Neuron (in vitro differentiated cells): ENCODE measurements around the gene DACH2.
A peak's percentile ranks its signal among the peaks of the same experiment; 100 is the strongest.

Experiments used
- H2AFZ ChIP-seq: one replicate; pipeline ENCODE4 v1.6.1; 2013; ENCODE audit warnings: low read depth, mild to moderate bottlenecking, inconsistent platforms, low read length, moderate library complexity
- H3K27me3 ChIP-seq: one replicate; pipeline ENCODE4 v1.6.1; 2013; ENCODE audit warnings: low read length; ENCODE audit not compliant: insufficient read depth
- H3K36me3 ChIP-seq: one replicate; pipeline ENCODE4 v1.6.1; 2013; ENCODE audit warnings: low read length; ENCODE audit not compliant: insufficient read depth
- H3K4me1 ChIP-seq: one replicate; pipeline ENCODE4 v1.6.1; 2013; ENCODE audit warnings: low read length; ENCODE audit not compliant: insufficient read depth
- H3K4me3 ChIP-seq: 2 replicates; pipeline ENCODE4 v1.5.1; 2013; ENCODE audit warnings: mild to moderate bottlenecking, low read length, moderate library complexity
- H3K9me3 ChIP-seq: one replicate; pipeline ENCODE4 v1.6.1; 2013; ENCODE audit warnings: low read length

DACH2 gene

GRCh38 chrX:86148024-86148511 is at the start of gene DACH2:
TSS of gene DACH2 (plus strand) at chrX:86148451.
- H3K27me3 ChIP-seq = peaks cover 12% of the 10 kb centered on the region

GRCh38 chrX:86102341-86102740 is 45.9 kb upstream of the DACH2 start:
- Histone ChIP-seq H3K27me3 (no peaks in the 10 kb centered on the region), H3K4me3 (no peak overlapping the region), H3K4me1 (no peaks in the 10 kb centered on the region), H3K36me3 (no peaks in the 10 kb centered on the region), H3K9me3 (no peaks in the 10 kb centered on the region), H2AFZ (no peak overlapping the region)

More at GRCh38 chrX:86148024-86148511, at the start of gene DACH2:
- H3K4me1 ChIP-seq = no peaks in the 10 kb centered on the region
- H3K36me3 ChIP-seq = no peaks in the 10 kb centered on the region
- no peaks in the 10 kb centered on the region for H3K9me3 ChIP-seq
- peak within 1 kb of the TSS; percentile 54 for H3K4me3 ChIP-seq
- H2AFZ ChIP-seq = peak within 1 kb of the TSS; percentile 55

GRCh38 chrX:86103061-86103460 is 45.2 kb upstream of the DACH2 start:
- H3K9me3 ChIP-seq = no peaks in the 10 kb centered on the region
- no peak overlapping the region for H2AFZ ChIP-seq
- H3K4me1 ChIP-seq = no peaks in the 10 kb centered on the region
- H3K27me3 ChIP-seq = no peaks in the 10 kb centered on the region
- H3K36me3 ChIP-seq = no peaks in the 10 kb centered on the region
- H3K4me3 ChIP-seq = no peak overlapping the region

DNA sequence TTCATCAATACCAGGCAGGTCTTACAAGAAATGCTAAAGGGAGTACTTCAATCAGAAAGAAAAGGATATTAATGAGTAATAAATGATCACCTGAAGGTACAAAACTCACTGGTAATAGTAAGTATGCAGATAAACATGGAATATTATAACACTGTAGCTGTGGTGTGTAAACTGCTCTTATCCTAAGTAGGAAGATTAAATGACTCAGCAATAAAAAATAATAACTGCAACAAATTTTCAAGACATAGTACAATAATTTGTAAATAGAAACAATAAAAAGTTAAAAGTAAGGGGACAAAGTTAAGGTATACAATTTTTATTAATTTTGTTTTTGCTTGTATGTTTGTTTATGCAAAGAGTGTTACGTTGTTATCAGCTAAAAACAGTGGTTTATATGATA is 43.7 kb upstream of the DACH2 start:
- Histone ChIP-seq H3K4me1 (no peaks in the 10 kb centered on the region), H3K4me3 (no peak overlapping the region), H3K27me3 (no peaks in the 10 kb centered on the region), H2AFZ (no peak overlapping the region), H3K9me3 (no peaks in the 10 kb centered on the region), H3K36me3 (no peaks in the 10 kb centered on the region)

DNA sequence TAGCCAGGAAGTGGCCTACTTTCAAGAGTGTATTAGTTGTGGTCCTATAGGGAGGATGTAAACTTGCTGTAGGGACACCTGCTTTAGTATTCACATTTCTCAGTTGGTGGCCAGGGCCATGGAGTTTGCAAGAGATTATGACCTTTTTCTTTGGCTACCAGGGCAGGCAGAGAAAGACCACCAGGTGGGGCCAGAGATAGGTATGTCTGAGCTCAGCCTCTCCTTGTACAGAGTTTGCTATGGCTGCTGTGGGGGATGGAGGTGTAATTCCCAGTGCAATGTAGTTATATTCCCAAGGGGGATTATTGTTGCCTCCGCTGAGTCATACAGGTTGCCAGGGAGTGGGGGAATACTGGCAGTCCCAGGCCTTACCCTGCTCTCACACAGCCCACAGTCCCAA is 26.3 kb upstream of the DACH2 start:
- Histone ChIP-seq H3K4me3 (no peak overlapping the region), H3K4me1 (no peaks in the 10 kb centered on the region), H3K36me3 (no peaks in the 10 kb centered on the region), H3K27me3 (no peaks in the 10 kb centered on the region), H2AFZ (no peak overlapping the region), H3K9me3 (no peaks in the 10 kb centered on the region)

DNA sequence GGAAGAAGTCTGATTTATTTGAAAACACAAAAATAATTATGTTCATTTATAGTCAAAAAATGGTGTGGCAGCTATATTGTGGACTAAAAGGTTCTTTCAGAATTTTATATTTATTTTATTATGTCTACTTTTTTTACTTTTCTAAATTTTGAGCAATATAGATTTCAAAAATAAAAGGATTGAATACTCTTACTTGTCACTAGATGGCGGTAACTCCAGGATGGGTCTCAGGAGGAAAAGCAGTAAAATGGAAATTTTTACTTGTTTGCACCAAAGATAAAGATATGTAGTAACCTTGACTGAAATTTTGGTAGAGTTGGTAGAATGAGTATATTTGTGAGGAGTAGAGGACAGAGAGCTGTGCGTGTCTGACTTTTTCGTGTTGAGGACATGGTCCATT is 14.5 kb upstream of the DACH2 start:
- Histone ChIP-seq H3K4me1 (no peaks in the 10 kb centered on the region), H2AFZ (no peak overlapping the region), H3K36me3 (no peaks in the 10 kb centered on the region), H3K9me3 (no peaks in the 10 kb centered on the region), H3K27me3 (peaks cover 1% of the 10 kb centered on the region), H3K4me3 (no peak overlapping the region)

DNA sequence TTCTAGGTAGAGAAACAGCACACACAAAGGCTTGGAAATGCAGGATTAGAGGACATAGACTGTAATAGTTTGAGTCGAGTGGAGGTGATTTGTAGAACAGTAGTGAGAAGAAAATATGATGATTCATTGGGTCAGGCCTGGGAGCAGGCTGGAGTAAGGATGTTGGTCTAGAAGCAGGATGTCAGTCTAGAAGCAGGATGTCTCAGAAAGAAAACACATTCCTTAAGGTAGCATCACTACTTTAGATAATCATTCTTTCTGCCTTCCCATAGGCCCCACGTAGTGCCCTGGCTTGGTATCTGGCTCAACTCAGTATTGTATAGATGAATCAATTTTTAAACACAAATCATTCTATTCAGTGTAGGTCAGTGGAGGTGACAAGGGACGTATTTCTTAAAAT is 11.2 kb upstream of the DACH2 start:
- Histone ChIP-seq H3K4me1 (no peaks in the 10 kb centered on the region), H2AFZ (no peak overlapping the region), H3K9me3 (no peaks in the 10 kb centered on the region), H3K27me3 (peaks cover 3% of the 10 kb centered on the region), H3K36me3 (no peaks in the 10 kb centered on the region), H3K4me3 (no peak overlapping the region)

- Histone ChIP-seq H2AFZ (no peak overlapping the region), H3K4me3 (no peak overlapping the region)
These were observed 6.5 kb upstream of the DACH2 start for GRCh38 chrX:86141786-86142185.

DNA sequence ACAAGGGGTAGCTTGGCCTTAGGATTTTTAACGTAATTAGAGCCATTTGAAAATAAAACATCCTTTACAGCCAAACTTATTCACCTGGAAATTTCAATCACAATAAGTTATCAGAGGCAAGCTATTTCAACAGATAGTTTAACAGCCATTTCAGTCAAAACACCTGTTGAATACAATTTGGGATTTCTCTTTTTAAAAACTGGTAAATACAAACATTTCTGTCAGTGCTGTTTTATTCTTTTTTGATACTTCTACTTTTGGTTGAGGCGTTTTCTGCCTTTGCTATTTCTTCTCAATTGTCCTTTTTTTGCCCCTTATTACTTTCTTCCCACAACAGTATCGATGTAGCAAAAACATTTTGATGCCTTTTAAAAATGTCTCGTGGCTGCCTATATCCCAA is 2.1 kb upstream of the DACH2 start:
- no peak overlapping the region for H2AFZ ChIP-seq
- H3K4me3 ChIP-seq = no peak overlapping the region
- no peaks in the 10 kb centered on the region for H3K4me1 ChIP-seq
- H3K9me3 ChIP-seq = no peaks in the 10 kb centered on the region
- H3K36me3 ChIP-seq = no peaks in the 10 kb centered on the region
- peaks cover 12% of the 10 kb centered on the region for H3K27me3 ChIP-seq

More at GRCh38 chrX:86141786-86142185, 6.5 kb upstream of the DACH2 start:
- Histone ChIP-seq H3K36me3 (no peaks in the 10 kb centered on the region), H3K27me3 (peaks cover 3% of the 10 kb centered on the region), H3K4me1 (no peaks in the 10 kb centered on the region), H3K9me3 (no peaks in the 10 kb centered on the region)

DNA sequence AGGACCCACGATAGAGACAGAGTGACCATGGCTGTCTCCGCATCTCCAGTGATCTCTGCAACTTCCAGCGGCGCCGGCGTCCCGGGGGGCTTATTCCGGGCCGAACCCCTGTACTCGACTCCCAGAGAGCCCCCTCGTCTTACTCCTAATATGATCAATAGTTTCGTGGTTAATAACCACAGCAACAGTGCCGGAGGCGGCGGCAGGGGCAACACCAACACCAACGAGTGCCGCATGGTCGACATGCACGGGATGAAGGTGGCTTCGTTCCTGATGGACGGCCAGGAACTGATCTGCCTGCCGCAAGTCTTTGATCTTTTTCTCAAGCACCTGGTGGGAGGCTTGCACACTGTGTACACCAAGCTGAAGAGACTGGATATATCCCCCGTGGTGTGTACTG is 343 bp downstream of the DACH2 start:
- Histone ChIP-seq H3K4me3 (peak overlapping the region; percentile 49), H3K4me1 (no peaks in the 10 kb centered on the region), H3K9me3 (no peaks in the 10 kb centered on the region), H2AFZ (peak overlapping the region; percentile 55), H3K27me3 (peaks cover 12% of the 10 kb centered on the region), H3K36me3 (no peaks in the 10 kb centered on the region)

DNA sequence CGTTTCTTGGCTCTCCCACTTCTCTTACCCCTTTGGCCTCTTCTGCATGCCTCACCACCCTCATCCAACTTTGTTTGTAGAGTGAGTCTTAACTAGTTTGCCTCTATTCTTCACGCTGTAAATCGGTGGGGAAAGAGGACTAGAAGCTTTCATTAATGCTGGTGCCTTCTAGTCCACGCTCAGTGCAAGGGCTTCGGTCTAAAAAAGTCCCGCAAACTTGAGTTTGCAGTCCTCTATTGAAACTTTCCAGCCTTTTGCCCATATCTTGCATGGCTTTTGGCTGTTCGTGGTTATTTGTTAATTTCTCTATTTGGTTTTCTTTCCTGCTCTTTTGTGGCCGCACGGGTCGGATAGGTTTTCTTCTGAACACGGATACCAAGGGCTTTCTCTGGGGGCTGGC is 868 bp downstream of the DACH2 start:
- Histone ChIP-seq H3K4me1 (no peaks in the 10 kb centered on the region), H3K27me3 (peaks cover 12% of the 10 kb centered on the region), H3K4me3 (peak overlapping the region; percentile 49), H2AFZ (no peak overlapping the region), H3K9me3 (no peaks in the 10 kb centered on the region), H3K36me3 (no peaks in the 10 kb centered on the region)

DNA sequence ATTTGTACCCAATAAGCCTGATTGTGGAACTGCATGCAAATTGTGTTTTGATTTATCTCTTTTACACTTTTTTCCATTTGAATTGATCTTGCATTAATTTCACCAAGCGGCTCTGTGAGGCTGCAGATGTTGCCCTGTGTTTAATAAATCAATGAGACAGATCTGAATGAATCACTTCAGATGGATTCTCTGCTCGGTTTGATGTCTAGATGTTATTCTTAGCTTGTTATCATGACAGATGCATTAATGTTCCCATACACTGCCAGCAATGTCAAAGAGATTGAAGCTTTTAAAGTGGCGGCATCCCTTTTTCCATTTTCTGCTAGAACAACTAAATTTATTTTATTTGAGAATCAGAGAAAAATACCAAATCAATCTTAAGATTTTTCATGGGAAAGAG is 6.3 kb downstream of the DACH2 start:
- Histone ChIP-seq H3K36me3 (no peaks in the 10 kb centered on the region), H3K4me3 (no peak overlapping the region), H3K4me1 (no peaks in the 10 kb centered on the region), H3K27me3 (peaks cover 5% of the 10 kb centered on the region), H2AFZ (no peak overlapping the region), H3K9me3 (no peaks in the 10 kb centered on the region)

DNA sequence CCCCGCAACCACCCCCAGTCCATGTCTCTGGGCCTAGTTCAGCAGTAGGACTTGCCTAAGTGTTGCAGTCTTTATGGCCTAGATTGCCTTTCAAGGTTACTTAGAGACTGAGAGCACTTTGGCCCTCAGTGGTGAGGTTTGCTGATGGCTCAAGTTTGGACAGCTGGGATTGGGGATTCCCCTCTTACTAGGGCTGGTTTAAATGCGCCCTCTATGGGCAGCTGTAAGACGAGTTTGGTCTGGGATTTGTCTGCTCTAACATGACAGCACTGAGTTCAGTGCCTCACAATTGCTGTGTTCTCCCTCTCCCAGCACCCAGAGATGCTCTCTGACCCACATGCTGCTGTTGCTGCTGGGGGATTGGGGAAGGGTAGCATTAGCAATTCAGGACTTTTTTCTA is 23.1 kb downstream of the DACH2 start:
- H3K36me3 ChIP-seq = no peaks in the 10 kb centered on the region
- H3K4me3 ChIP-seq = no peak overlapping the region
- no peak overlapping the region for H2AFZ ChIP-seq
- no peaks in the 10 kb centered on the region for H3K4me1 ChIP-seq
- H3K27me3 ChIP-seq = no peaks in the 10 kb centered on the region
- no peaks in the 10 kb centered on the region for H3K9me3 ChIP-seq

- H3K27me3 ChIP-seq = no peaks in the 10 kb centered on the region
- no peaks in the 10 kb centered on the region for H3K36me3 ChIP-seq
- no peaks in the 10 kb centered on the region for H3K4me1 ChIP-seq
- H3K9me3 ChIP-seq = no peaks in the 10 kb centered on the region
- no peak overlapping the region for H2AFZ ChIP-seq
- H3K4me3 ChIP-seq = no peak overlapping the region
These were observed 30.7 kb downstream of the DACH2 start for GRCh38 chrX:86178906-86179305.
